ENCODE results near the gene PTBP2.
"Not testable (repeated sequence)": the region's sequence is repeated elsewhere in the genome, so short reads cannot be mapped to it uniquely, and the experiment has no call there.

The PTBP2 gene

GRCh38 chr1:96741335-96741734, 19.8 kb downstream of the PTBP2 start:
- no peak for DNase-seq (ENCODE audit: low read depth)

GRCh38 chr1:96746440-96747420, 25.1 kb downstream of the PTBP2 start:
- DNase-seq (ENCODE audit: low read depth), result no peak

GRCh38 chr1:96747565-96747964, 26.0 kb downstream of the PTBP2 start:
- no peak for DNase-seq (ENCODE audit: low read depth)

- DNase-seq (ENCODE audit: low read depth), result no peak
Measured at GRCh38 chr1:96748078-96748477, 26.5 kb downstream of the PTBP2 start.

GRCh38 chr1:96749618-96750017, 28.0 kb downstream of the PTBP2 start:
- DNase-seq (ENCODE audit: low read depth), result no peak

GRCh38 chr1:96752394-96752793, 30.8 kb downstream of the PTBP2 start:
- DNase-seq (ENCODE audit: low read depth), result no peak

- no peak for DNase-seq (ENCODE audit: low read depth)
Measured at GRCh38 chr1:96756789-96757188, 35.2 kb downstream of the PTBP2 start.

GRCh38 chr1:96762586-96762985, 41.0 kb downstream of the PTBP2 start:
- DNase-seq (ENCODE audit: low read depth), result not testable (repeated sequence)

- no peak for DNase-seq (ENCODE audit: low read depth)
Measured at GRCh38 chr1:96763514-96763913, 41.9 kb downstream of the PTBP2 start.

- DNase-seq (ENCODE audit: low read depth), result no peak
Measured at GRCh38 chr1:96764469-96764868, 42.9 kb downstream of the PTBP2 start.

- DNase-seq (ENCODE audit: low read depth), result no peak
Measured at GRCh38 chr1:96771847-96772246, 50.3 kb downstream of the PTBP2 start.

GRCh38 chr1:96772349-96772748, 50.8 kb downstream of the PTBP2 start:
- no peak for DNase-seq (ENCODE audit: low read depth)

- DNase-seq (ENCODE audit: low read depth), result no peak
Measured at GRCh38 chr1:96772972-96773371, 51.4 kb downstream of the PTBP2 start.

GRCh38 chr1:96782206-96782605, 60.6 kb downstream of the PTBP2 start:
- DNase-seq (ENCODE audit: low read depth), result no peak

- DNase-seq (ENCODE audit: low read depth), result no peak
Measured at GRCh38 chr1:96782856-96783255, 61.3 kb downstream of the PTBP2 start.

- DNase-seq (ENCODE audit: low read depth), result no peak
Measured at GRCh38 chr1:96790599-96790998, 69.0 kb downstream of the PTBP2 start.

- DNase-seq (ENCODE audit: low read depth), result no peak
Measured at GRCh38 chr1:96792220-96792619, 70.6 kb downstream of the PTBP2 start.

- DNase-seq (ENCODE audit: low read depth), result not testable (repeated sequence)
Measured at GRCh38 chr1:96801696-96802095, 80.1 kb downstream of the PTBP2 start.

GRCh38 chr1:96804648-96805047, 83.1 kb downstream of the PTBP2 start:
- DNase-seq (ENCODE audit: low read depth), result no peak

- DNase-seq (ENCODE audit: low read depth), result no peak
Measured at GRCh38 chr1:96808191-96808590, 86.6 kb downstream of the PTBP2 start.

- DNase-seq (ENCODE audit: low read depth), result no peak
Measured at GRCh38 chr1:96815914-96816313, 94.3 kb downstream of the PTBP2 start.

- DNase-seq (ENCODE audit: low read depth), result no peak
Measured at GRCh38 chr1:96820107-96820506, 98.5 kb downstream of the PTBP2 start.

- DNase-seq (ENCODE audit: low read depth), result no peak
Measured at GRCh38 chr1:96820671-96821070, 99.1 kb downstream of the PTBP2 start.

- DNase-seq (ENCODE audit: low read depth), result no peak
Measured at GRCh38 chr1:96825231-96825630, 103.6 kb downstream of the PTBP2 start.

Data from fibroblast of the conjunctiva (primary cell).